Neural cell (in vitro differentiated cells): Measurements from ENCODE around the gene MAFB. TPM values are rescaled to one million over a fixed set of nuclear protein-coding genes. Genes with fewer than 3 reads are reported as not detected.

Experiments used
- H2AFZ ChIP-seq: fragments of 200-600, 300-800 bp; sonication (generic), shearing (Covaris generic); 2 replicates; pipeline ENCODE4 v1.6.0; 2014; ENCODE audit warnings: low read depth, mild to moderate bottlenecking, antibody characterized with exemption, low read length, moderate library complexity
- H3F3A ChIP-seq: fragments of 200-600 bp; shearing (Covaris generic); 2 replicates; pipeline ENCODE4 v1.6.1; 2016; ENCODE audit warnings: mild to moderate bottlenecking, moderate library complexity, mixed read lengths, antibody characterized with exemption, low read length; ENCODE audit not compliant: insufficient read depth, poor library complexity, severe bottlenecking
- H3K27ac ChIP-seq: fragments of 200-600, 300-800 bp; sonication (generic), shearing (Covaris generic); 2 replicates; pipeline ENCODE4 v1.5.1; 2014; ENCODE audit warnings: mild to moderate bottlenecking, low read length, moderate library complexity
- H3K27me3 ChIP-seq: fragments of 300-800, 200-600 bp; sonication (generic), shearing (Covaris generic); 2 replicates; pipeline ENCODE4 v1.6.0; 2014; ENCODE audit warnings: mild to moderate bottlenecking, low read depth, low read length, moderate library complexity; ENCODE audit not compliant: insufficient read depth
- H3K36me3 ChIP-seq: fragments of 300-800, 200-600 bp; sonication (generic), shearing (Covaris generic); 2 replicates; pipeline ENCODE4 v1.5.1; 2014; ENCODE audit warnings: mild to moderate bottlenecking, antibody characterized with exemption, low read length, moderate library complexity; ENCODE audit not compliant: insufficient read depth
- H3K4me2 ChIP-seq: fragments of 300-800, 200-600 bp; sonication (generic), shearing (Covaris generic); 2 replicates; pipeline ENCODE4 v1.6.0; 2014; ENCODE audit warnings: mild to moderate bottlenecking, low read length
- H3K4me3 ChIP-seq: fragments of 300-800, 200-600 bp; sonication (generic), shearing (Covaris generic); 2 replicates; pipeline ENCODE4 v1.5.1; 2014; ENCODE audit warnings: mild to moderate bottlenecking, low read length, moderate library complexity
- H3K79me2 ChIP-seq: fragments of 200-600 bp; shearing (Covaris generic); replicated peaks from 2 replicates; pipeline ENCODE4 v1.6.0; 2014; ENCODE audit warnings: mild to moderate bottlenecking, low read length, moderate library complexity; ENCODE audit not compliant: insufficient read depth
- H3K9ac ChIP-seq: fragments of 300-800, 200-600 bp; sonication (generic), shearing (Covaris generic); 2 replicates; pipeline ENCODE4 v1.6.1; 2016; ENCODE audit warnings: mild to moderate bottlenecking, low read length, mixed read lengths
- H3K9me2 ChIP-seq: fragments of 200-600 bp; shearing (Covaris generic); 2 replicates; pipeline ENCODE4 v1.6.1; 2016; ENCODE audit warnings: mild to moderate bottlenecking, low read length, mixed read lengths; ENCODE audit not compliant: insufficient read depth
- H3K9me3 ChIP-seq: fragments of 200-600, 300-800 bp; sonication (generic), shearing (Covaris generic); 2 replicates; pipeline ENCODE4 v1.6.1; 2016; ENCODE audit warnings: mild to moderate bottlenecking, mixed run types, low read length, moderate library complexity, mixed read lengths
- H4K20me1 ChIP-seq: fragments of 200-600 bp; shearing (Covaris generic); 2 replicates; pipeline ENCODE4 v1.6.1; 2016; ENCODE audit warnings: mild to moderate bottlenecking, mixed run types; ENCODE audit not compliant: insufficient read depth
- EP300 ChIP-seq: fragments of 450-650 bp; conservative IDR thresholded peaks from 2 replicates; pipeline ENCODE4 v1.6.1; 2014; ENCODE audit warnings: antibody characterized with exemption, mild to moderate bottlenecking, moderate library complexity; ENCODE audit not compliant: poor library complexity, severe bottlenecking
- EZH2 ChIP-seq: fragments of 200-600, 300-800 bp; shearing (Covaris generic), sonication (generic); IDR thresholded peaks from 2 replicates; pipeline ENCODE4 v1.6.1; 2014; ENCODE audit warnings: antibody characterized with exemption, low read length, borderline replicate concordance, mild to moderate bottlenecking; ENCODE audit not compliant: insufficient read depth, poor library complexity, severe bottlenecking
- MXI1 ChIP-seq: fragments of 450-650 bp; conservative IDR thresholded peaks from 2 replicates; pipeline ENCODE4 v1.6.1; 2014; ENCODE audit warnings: antibody characterized with exemption, mild to moderate bottlenecking; ENCODE audit not compliant: poor library complexity, severe bottlenecking
- POLR2AphosphoS5 ChIP-seq: IDR thresholded peaks from 2 replicates; pipeline ENCODE4 v1.6.1; 2012
- RAD21 ChIP-seq: fragments of 450-650 bp; conservative IDR thresholded peaks from 2 replicates; pipeline ENCODE4 v1.6.1; 2014; ENCODE audit warnings: antibody characterized with exemption, mild to moderate bottlenecking, moderate library complexity
- SMC3 ChIP-seq: fragments of 450-650 bp; conservative IDR thresholded peaks from 2 replicates; pipeline ENCODE4 v1.6.1; 2014; ENCODE audit warnings: antibody characterized with exemption, mild to moderate bottlenecking, moderate library complexity; ENCODE audit not compliant: poor library complexity
- TAF1 ChIP-seq: IDR thresholded peaks from 2 replicates; pipeline ENCODE4 v1.6.1; 2012; ENCODE audit warnings: low read depth
- polyA plus RNA-seq: library from polyadenylated mRNA; depleted of rRNA; stranded (reverse); fragments of >200 nt; gene quantifications from 2 replicates; pipeline ENCODE4 v1.2.3, GENCODE V29; 2014
- TF ChIP-seq, protein P1 (sequence below): IDR thresholded peaks from 2 replicates; pipeline ENCODE4 v1.6.1; 2012; ENCODE audit warnings: borderline replicate concordance
- TF ChIP-seq, protein P2 (sequence below): fragments of 450-650 bp; IDR thresholded peaks from 2 replicates; pipeline ENCODE4 v1.5.1; 2014; ENCODE audit warnings: antibody characterized with exemption, mild to moderate bottlenecking, moderate library complexity; ENCODE audit not compliant: poor library complexity, severe bottlenecking

MAFB gene
- polyA plus RNA-seq, 1 donor from 2014 or later: 5.6 TPM

GRCh38 chr20:40664891-40665290 lies 24.1 kb downstream of the MAFB start:
- H3K4me3 ChIP-seq: no peak overlapping the region
- TF ChIP-seq, protein P1, sequence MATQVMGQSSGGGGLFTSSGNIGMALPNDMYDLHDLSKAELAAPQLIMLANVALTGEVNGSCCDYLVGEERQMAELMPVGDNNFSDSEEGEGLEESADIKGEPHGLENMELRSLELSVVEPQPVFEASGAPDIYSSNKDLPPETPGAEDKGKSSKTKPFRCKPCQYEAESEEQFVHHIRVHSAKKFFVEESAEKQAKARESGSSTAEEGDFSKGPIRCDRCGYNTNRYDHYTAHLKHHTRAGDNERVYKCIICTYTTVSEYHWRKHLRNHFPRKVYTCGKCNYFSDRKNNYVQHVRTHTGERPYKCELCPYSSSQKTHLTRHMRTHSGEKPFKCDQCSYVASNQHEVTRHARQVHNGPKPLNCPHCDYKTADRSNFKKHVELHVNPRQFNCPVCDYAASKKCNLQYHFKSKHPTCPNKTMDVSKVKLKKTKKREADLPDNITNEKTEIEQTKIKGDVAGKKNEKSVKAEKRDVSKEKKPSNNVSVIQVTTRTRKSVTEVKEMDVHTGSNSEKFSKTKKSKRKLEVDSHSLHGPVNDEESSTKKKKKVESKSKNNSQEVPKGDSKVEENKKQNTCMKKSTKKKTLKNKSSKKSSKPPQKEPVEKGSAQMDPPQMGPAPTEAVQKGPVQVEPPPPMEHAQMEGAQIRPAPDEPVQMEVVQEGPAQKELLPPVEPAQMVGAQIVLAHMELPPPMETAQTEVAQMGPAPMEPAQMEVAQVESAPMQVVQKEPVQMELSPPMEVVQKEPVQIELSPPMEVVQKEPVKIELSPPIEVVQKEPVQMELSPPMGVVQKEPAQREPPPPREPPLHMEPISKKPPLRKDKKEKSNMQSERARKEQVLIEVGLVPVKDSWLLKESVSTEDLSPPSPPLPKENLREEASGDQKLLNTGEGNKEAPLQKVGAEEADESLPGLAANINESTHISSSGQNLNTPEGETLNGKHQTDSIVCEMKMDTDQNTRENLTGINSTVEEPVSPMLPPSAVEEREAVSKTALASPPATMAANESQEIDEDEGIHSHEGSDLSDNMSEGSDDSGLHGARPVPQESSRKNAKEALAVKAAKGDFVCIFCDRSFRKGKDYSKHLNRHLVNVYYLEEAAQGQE: no peak
- TF ChIP-seq, protein P2, sequence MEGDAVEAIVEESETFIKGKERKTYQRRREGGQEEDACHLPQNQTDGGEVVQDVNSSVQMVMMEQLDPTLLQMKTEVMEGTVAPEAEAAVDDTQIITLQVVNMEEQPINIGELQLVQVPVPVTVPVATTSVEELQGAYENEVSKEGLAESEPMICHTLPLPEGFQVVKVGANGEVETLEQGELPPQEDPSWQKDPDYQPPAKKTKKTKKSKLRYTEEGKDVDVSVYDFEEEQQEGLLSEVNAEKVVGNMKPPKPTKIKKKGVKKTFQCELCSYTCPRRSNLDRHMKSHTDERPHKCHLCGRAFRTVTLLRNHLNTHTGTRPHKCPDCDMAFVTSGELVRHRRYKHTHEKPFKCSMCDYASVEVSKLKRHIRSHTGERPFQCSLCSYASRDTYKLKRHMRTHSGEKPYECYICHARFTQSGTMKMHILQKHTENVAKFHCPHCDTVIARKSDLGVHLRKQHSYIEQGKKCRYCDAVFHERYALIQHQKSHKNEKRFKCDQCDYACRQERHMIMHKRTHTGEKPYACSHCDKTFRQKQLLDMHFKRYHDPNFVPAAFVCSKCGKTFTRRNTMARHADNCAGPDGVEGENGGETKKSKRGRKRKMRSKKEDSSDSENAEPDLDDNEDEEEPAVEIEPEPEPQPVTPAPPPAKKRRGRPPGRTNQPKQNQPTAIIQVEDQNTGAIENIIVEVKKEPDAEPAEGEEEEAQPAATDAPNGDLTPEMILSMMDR: no peak
- TF ChIP-seq MXI1 (no peak), EP300 (no peak), POLR2AphosphoS5 (no peak), EZH2 (no peak), SMC3 (no peak), RAD21 (no peak), TAF1 (no peak)
- no peak overlapping the region for H2AFZ ChIP-seq
- H3K9ac ChIP-seq: no peak overlapping the region
- H3K27ac ChIP-seq: no peak overlapping the region
- no peaks in the 10 kb centered on the region for H3K27me3 ChIP-seq
- no peaks in the 10 kb centered on the region for H3K9me2 ChIP-seq
- H3F3A ChIP-seq: no peaks in the 10 kb centered on the region
- no peaks in the 10 kb centered on the region for H3K36me3 ChIP-seq
- H3K79me2 ChIP-seq: no peaks in the 10 kb centered on the region
- no peaks in the 10 kb centered on the region for H3K9me3 ChIP-seq
- H4K20me1 ChIP-seq: no peaks in the 10 kb centered on the region
- H3K4me2 ChIP-seq: no peak overlapping the region

GRCh38 chr20:40663991-40664880 lies 24.8 kb downstream of the MAFB start:
- H3K27ac ChIP-seq: no peak overlapping the region
- H4K20me1 ChIP-seq: no peaks in the 10 kb centered on the region
- no peak overlapping the region for H2AFZ ChIP-seq
- no peaks in the 10 kb centered on the region for H3K27me3 ChIP-seq
- no peaks in the 10 kb centered on the region for H3K79me2 ChIP-seq
- H3K36me3 ChIP-seq: no peaks in the 10 kb centered on the region
- no peak overlapping the region for H3K4me2 ChIP-seq
- no peak for TF ChIP-seq EZH2
- no peak for TF ChIP-seq MXI1
- TF ChIP-seq, protein P1: no peak
- TF ChIP-seq, protein P2: no peak
- no peak for TF ChIP-seq EP300
- H3F3A ChIP-seq: no peaks in the 10 kb centered on the region
- H3K9me2 ChIP-seq: no peaks in the 10 kb centered on the region
- H3K4me3 ChIP-seq: no peak overlapping the region
- H3K9me3 ChIP-seq: no peaks in the 10 kb centered on the region
- H3K9ac ChIP-seq: no peak overlapping the region
